Mucosa of stomach (tissue), 1 donor: ENCODE results near the gene PPIE.
A peak's percentile ranks its signal among the peaks of the same experiment; 100 is the strongest.
"Not testable (repeated sequence)": the region's sequence is repeated elsewhere in the genome, so short reads cannot be mapped to it uniquely, and the experiment has no call there.

Experiments used
- H3K27me3 ChIP-seq: one replicate; pipeline ENCODE4 v1.7.0; 2013; ENCODE audit warnings: mild to moderate bottlenecking, low read length; ENCODE audit not compliant: control insufficient read depth, insufficient read depth
- H3K36me3 ChIP-seq: one replicate; pipeline ENCODE4 v1.7.0; 2013; ENCODE audit warnings: low read length; ENCODE audit not compliant: control insufficient read depth, insufficient read depth
- H3K4me1 ChIP-seq: one replicate; pipeline ENCODE4 v1.7.0; 2013; ENCODE audit warnings: mild to moderate bottlenecking, low read length; ENCODE audit not compliant: control insufficient read depth, insufficient read depth
- H3K4me3 ChIP-seq: one replicate; pipeline ENCODE4 v1.7.0; 2013; ENCODE audit warnings: low read length
- H3K9ac ChIP-seq: one replicate; pipeline ENCODE4 v1.7.0; 2013; ENCODE audit warnings: mild to moderate bottlenecking, low read length, moderate library complexity
- H3K9me3 ChIP-seq: one replicate; pipeline ENCODE4 v1.7.0; 2013; ENCODE audit warnings: mild to moderate bottlenecking, low read length, moderate library complexity; ENCODE audit not compliant: control insufficient read depth
- donor health status: Pancreatic carcinoma.

The PPIE gene

GRCh38 chr1:39788426-39788757 is 49.7 kb downstream of the PPIE start:
- Histone ChIP-seq H3K4me1 (no peaks in the 10 kb centered on the region), H3K4me3 (no peak overlapping the region), H3K27me3 (peaks cover 11% of the 10 kb centered on the region), H3K9me3 (no peaks in the 10 kb centered on the region), H3K9ac (peak overlapping the region; percentile 55), H3K36me3 (no peaks in the 10 kb centered on the region)

- H3K4me1 ChIP-seq: no peaks in the 10 kb centered on the region
- H3K36me3 ChIP-seq: no peaks in the 10 kb centered on the region
- H3K27me3 ChIP-seq: peaks cover 11% of the 10 kb centered on the region
- H3K9me3 ChIP-seq: no peaks in the 10 kb centered on the region
- peak within 1 kb of the TSS; percentile 25 for H3K4me3 ChIP-seq
- H3K9ac ChIP-seq: peak within 1 kb of the TSS; percentile 55
Measured at GRCh38 chr1:39788758-39789570, 50.3 kb downstream of the PPIE start, which contains the start of gene BMP8B. TSS of gene BMP8B (minus strand) at chr1:39788865. CDS start at chr1:39788485, 380 bp downstream.

- Histone ChIP-seq H3K9ac (peak overlapping the region; percentile 55), H3K27me3 (peaks cover 11% of the 10 kb centered on the region), H3K4me3 (peak overlapping the region; percentile 25), H3K4me1 (no peaks in the 10 kb centered on the region), H3K9me3 (no peaks in the 10 kb centered on the region), H3K36me3 (no peaks in the 10 kb centered on the region)
Measured at GRCh38 chr1:39789571-39790110, 51.0 kb downstream of the PPIE start.

GRCh38 chr1:39791838-39792237 is 53.2 kb downstream of the PPIE start:
- Histone ChIP-seq H3K36me3 (no peaks in the 10 kb centered on the region), H3K27me3 (peaks cover 11% of the 10 kb centered on the region), H3K4me3 (no peak overlapping the region)

GRCh38 chr1:39795651-39796050 is 57.0 kb downstream of the PPIE start:
- Histone ChIP-seq H3K4me1 (peaks cover 6% of the 10 kb centered on the region), H3K9me3 (no peaks in the 10 kb centered on the region), H3K9ac (no peak overlapping the region), H3K4me3 (no peak overlapping the region), H3K27me3 (no peaks in the 10 kb centered on the region), H3K36me3 (no peaks in the 10 kb centered on the region)

More at GRCh38 chr1:39791838-39792237, 53.2 kb downstream of the PPIE start:
- Histone ChIP-seq H3K9me3 (no peaks in the 10 kb centered on the region), H3K9ac (no peak overlapping the region), H3K4me1 (no peaks in the 10 kb centered on the region)

GRCh38 chr1:39798859-39799769 is 60.4 kb downstream of the PPIE start:
- not testable (repeated sequence) for H3K4me1 ChIP-seq, H3K27me3 ChIP-seq, H3K36me3 ChIP-seq, H3K4me3 ChIP-seq, H3K9me3 ChIP-seq, H3K9ac ChIP-seq

- H3K27me3 ChIP-seq: no peaks in the 10 kb centered on the region
- no peak overlapping the region for H3K9ac ChIP-seq
- H3K36me3 ChIP-seq: no peaks in the 10 kb centered on the region
- no peak overlapping the region for H3K4me3 ChIP-seq
- no peaks in the 10 kb centered on the region for H3K9me3 ChIP-seq
- peaks cover 6% of the 10 kb centered on the region for H3K4me1 ChIP-seq
Measured at GRCh38 chr1:39799770-39800470, 61.2 kb downstream of the PPIE start.

- Histone ChIP-seq H3K27me3 (no peaks in the 10 kb centered on the region), H3K9me3 (no peaks in the 10 kb centered on the region), H3K4me1 (peaks cover 6% of the 10 kb centered on the region), H3K36me3 (no peaks in the 10 kb centered on the region), H3K9ac (no peak overlapping the region), H3K4me3 (no peak overlapping the region)
Measured at GRCh38 chr1:39800471-39800835, 61.8 kb downstream of the PPIE start.

- no peaks in the 10 kb centered on the region for H3K36me3 ChIP-seq
- H3K4me3 ChIP-seq: no peak overlapping the region
- peaks cover 6% of the 10 kb centered on the region for H3K4me1 ChIP-seq
- no peaks in the 10 kb centered on the region for H3K27me3 ChIP-seq
- H3K9me3 ChIP-seq: no peaks in the 10 kb centered on the region
- H3K9ac ChIP-seq: no peak overlapping the region
Measured at GRCh38 chr1:39802496-39803260, 64.0 kb downstream of the PPIE start.

GRCh38 chr1:39805385-39805784 is 66.7 kb downstream of the PPIE start:
- H3K9ac ChIP-seq: no peak overlapping the region
- no peaks in the 10 kb centered on the region for H3K9me3 ChIP-seq
- no peaks in the 10 kb centered on the region for H3K27me3 ChIP-seq
- H3K4me1 ChIP-seq: no peaks in the 10 kb centered on the region
- H3K4me3 ChIP-seq: no peak overlapping the region
- no peaks in the 10 kb centered on the region for H3K36me3 ChIP-seq

- H3K4me3 ChIP-seq: no peak overlapping the region
Measured at GRCh38 chr1:39808784-39809517, 70.3 kb downstream of the PPIE start.

More at GRCh38 chr1:39808784-39809517, 70.3 kb downstream of the PPIE start:
- Histone ChIP-seq H3K27me3 (no peaks in the 10 kb centered on the region), H3K9me3 (no peaks in the 10 kb centered on the region), H3K36me3 (no peaks in the 10 kb centered on the region), H3K4me1 (no peaks in the 10 kb centered on the region), H3K9ac (no peak overlapping the region)
